Measurements from ENCODE around the gene EIPR1.

EIPR1 gene

GRCh38 chr2:3264010-3264744 is 113.4 kb downstream of the EIPR1 start:
- no peak for DNase-seq

DNA sequence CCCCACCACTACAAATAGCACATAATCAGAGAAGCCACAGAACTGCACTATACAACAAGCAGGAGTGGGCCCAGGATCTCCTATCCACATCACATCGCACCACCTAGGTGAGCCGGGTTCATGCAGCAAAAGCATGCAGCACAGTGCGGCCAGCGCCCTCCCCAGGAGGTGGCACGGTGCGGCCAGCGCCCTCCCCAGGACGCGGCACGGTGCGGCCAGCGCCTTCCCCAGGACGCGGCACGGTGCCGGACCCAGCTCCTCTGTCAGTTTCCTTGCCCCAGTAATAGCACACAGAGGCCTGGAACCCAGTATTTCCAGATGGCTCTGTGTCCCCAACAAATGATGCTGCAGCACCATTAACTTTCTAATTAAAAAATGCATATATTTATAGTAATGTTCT is 114.1 kb downstream of the EIPR1 start:
- no peak for DNase-seq

DNA sequence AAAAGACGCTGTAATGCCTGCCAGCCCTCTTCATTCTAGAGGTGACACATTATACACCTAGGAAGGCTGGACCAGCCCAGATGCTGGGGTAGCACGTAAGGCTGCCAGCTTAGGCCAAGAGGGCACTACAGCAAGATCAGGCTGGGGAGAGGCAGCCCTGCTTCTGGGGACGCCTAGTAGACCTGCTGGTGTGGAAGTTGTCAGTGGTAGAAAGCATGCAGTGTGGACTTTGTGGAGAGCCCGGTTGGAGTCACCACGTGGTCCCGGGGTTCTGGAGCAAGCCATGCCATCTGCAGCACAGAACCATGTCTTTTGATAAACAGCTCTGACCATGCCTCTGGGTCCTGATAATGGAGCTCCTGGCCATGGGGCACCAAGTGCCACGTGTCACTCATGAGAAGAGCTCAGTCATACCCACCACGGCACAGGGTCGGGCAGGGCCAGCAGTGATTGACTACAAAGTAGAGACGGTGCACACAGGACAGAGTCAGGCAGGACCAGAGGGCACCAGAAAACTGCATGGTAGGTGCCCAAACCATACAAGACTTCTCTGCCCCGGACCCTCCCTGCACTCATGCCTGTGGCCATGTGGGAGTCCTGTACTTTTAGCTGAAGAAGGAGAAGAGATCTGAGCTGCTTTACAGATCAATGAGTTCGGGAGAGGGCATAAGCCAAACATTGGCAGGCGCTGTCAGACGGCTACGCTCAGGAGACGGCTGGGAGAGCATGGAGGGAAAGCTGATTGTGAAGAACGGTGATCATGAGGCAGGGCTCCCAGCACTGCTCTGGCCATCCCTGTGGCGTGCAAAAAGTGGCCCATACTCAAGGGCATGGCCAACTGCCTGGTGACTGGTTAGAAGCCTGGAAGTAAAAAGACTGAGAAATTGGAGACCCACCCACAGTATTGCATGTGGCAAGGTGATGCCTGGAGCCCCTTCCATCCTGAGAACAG is 114.9 kb downstream of the EIPR1 start:
- no peak for DNase-seq

DNA sequence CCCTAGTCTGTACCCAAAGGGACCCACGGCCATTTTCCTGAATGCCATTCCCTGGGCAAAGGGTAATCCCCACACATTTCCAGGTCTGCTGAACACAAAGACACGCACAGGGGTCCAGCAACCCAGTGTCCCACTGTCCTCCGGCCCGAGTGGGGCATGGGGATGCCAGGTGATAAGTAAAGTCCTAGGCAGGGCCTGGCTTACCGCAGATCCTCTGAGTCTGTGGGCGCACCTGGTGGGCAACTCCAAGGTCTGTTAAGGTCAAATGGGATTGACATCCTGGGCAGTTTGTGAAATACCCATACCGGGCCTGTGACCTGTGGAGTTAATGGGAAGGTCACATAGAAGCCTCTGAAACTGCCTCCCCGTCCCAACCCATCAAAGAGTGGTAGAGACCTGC is 116.1 kb downstream of the EIPR1 start:
- DNase-seq = no peak

- no peak for DNase-seq
Measured at GRCh38 chr2:3260959-3261358, 116.7 kb downstream of the EIPR1 start.

GRCh38 chr2:3257826-3258225 is 119.8 kb downstream of the EIPR1 start:
- DNase-seq = no peak

DNA sequence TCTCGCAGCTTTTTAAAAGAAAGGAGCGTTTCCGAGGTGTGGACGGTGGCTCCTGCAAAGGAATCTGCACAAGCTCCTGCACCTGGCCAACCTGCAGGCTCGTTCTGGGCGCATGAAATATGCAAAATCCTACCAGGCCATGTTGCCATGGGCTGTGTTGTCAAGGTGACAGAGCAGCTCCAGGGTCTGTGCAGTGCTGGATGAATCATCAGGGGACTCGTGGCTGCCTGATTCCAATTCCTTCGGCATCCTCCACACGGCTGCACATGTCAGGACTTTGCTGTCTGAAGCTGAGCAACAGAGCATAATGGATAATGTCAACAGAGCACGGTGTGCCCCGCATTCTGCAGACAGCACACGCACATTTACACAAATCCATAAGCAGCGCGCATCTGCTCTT is 120.5 kb downstream of the EIPR1 start:
- DNase-seq = no peak

DNA sequence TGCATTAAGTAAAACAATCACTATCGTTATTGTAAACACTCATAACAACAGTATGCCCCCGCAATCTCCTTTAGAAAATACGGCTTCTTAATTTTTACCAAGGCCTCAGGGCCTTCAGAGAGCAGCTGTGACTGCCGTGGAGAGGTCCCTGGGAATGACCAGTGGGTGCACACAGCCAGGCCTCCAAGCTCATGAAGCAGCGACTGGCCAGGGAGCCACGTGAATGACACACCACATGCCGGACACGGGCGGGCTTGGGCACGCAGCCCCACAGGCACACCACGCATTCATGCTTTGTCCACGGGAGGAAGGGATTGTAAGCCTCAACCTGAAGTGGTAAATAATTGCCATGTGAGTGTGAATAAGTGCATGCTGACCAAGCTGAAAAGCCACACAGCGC is 121.0 kb downstream of the EIPR1 start:
- DNase-seq = no peak

- no peak for DNase-seq
Measured at GRCh38 chr2:3256157-3256556, 121.5 kb downstream of the EIPR1 start.

GRCh38 chr2:3254442-3254941 is 123.1 kb downstream of the EIPR1 start:
- no peak for DNase-seq

DNA sequence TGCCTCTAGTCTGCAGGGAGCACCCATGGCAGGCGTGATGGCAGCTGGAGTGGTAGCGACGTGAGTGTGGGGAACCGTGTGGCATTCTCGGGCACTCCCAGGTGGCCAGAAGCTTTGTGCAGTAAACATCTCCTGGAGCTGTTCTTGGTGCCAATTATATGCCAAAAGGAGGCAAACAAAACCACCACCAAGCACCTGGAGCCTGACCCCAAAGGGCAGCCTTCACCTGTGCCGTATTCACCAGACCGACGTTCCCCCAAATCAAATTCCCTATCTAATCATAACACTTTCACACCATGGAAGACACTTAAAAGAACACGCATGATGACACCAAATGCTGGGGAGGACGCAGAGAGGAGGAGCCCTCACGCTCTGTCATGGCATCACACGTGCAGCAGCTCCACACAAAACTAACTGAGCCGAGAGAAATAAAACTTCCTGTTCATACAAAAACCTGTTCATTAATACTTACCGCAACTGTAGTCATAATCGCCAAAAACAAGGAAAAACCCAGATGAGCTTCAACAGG is 123.6 kb downstream of the EIPR1 start:
- no peak for DNase-seq

DNA sequence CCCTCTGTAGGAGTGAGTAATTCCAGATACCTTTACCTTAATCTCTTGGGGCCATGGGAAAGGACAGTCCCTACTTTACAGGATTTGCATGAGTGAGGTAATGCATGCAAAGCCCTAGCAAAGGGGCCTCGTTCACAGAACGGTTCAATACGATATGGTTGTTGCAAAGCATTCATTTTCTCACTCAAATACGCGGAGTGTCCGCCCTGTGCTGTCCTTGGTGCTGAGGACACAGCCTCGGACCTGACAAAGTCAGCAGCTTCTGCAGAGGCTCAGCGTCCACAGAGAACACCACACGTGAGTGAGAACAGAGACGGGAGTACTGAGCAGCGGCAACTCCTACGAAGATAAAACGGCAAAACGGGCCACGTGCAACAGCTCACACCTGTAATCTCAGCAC is 125.7 kb downstream of the EIPR1 start:
- DNase-seq = no peak

DNA sequence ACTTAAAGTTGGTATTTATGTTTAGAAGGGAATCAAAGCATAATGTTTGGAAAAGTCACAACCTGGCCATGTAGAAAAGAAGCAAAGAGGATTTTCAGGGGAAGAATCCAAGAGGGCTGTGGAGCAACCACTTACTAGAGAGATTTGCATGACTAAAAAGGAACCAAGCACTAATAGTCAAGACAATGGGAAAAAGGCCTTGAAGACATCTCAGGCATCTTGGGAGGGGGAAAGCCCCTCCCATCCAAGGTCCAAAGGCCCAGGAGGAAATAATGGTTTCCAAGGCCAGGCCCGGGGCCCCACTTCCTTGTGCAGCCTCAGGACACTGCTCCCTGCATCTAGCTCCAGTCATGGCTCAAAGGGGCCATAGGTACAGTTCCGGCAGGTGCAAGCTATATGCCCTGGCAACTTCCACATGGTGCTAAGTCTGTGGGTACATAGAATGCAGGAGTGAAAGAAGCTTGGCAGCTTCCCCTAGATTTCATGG is 128.1 kb downstream of the EIPR1 start:
- no peak for DNase-seq

GRCh38 chr2:3248754-3249475 is 128.7 kb downstream of the EIPR1 start:
- DNase-seq = no peak

GRCh38 chr2:3246928-3247714 is 130.5 kb downstream of the EIPR1 start:
- DNase-seq = no peak

GRCh38 chr2:3246406-3246805 is 131.2 kb downstream of the EIPR1 start:
- no peak for DNase-seq

DNA sequence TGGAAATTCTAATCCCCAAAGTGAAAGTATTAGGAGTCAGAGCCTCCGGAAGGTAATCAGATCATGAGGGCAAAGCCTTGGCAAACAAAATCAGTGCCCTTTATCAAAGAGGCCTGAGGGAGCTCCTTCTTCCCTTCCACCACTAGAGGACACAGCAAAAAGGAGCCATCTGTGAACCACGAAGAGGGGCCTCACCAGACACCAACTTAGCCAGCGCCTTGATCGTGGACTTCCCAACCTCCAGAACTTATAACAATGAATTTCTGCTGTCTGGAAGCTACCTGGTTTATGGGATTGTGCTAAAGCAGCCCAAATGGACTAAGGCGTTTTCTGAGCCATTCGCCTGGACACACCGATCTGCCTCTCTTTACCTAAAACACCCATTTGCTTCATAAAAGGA is 133.1 kb downstream of the EIPR1 start:
- no peak for DNase-seq

DNA sequence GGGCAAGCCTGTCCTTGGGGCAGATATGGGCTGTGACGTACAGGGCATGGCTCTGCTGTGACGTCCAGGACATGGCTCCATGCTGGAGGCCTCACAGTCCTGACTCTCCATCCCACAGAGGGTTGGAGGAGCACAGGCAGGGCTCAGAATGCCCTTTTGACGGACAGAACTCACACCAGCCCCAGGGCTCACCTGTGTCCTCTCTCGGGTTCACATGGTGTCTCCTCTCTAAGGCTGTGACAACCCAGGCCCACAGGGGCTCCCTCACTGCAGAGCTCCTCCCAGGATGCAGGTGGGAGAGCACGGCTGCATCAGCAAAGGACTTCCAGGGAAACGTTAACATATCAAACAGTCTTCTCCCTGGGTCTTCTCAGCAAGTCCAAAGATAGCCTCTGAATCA is 133.8 kb downstream of the EIPR1 start:
- no peak for DNase-seq

- no peak for DNase-seq
Measured at GRCh38 chr2:3242747-3243369, 134.8 kb downstream of the EIPR1 start.

- DNase-seq = no peak
Measured at GRCh38 chr2:3241971-3242746, 135.5 kb downstream of the EIPR1 start.
